Fibroblast of mammary gland (primary cell): ENCODE results near the gene CLK1.

Experiments used
- DNase-seq: peaks from one replicate; pipeline ENCODE4 v3.0.0-alpha.2; 2010; ENCODE audit warnings: low read depth
- H3K4me3 ChIP-seq: 2 replicates; pipeline ENCODE4 v1.5.1; 2011; ENCODE audit warnings: low read depth, mild to moderate bottlenecking, low read length, moderate library complexity; ENCODE audit not compliant: control insufficient read depth
- TF ChIP-seq, protein P1 (sequence below): conservative IDR thresholded peaks from 2 replicates; pipeline ENCODE4 v1.5.1; 2011; ENCODE audit warnings: low read depth, low read length, inconsistent platforms; ENCODE audit not compliant: control insufficient read depth, insufficient read depth

CLK1 gene

DNA sequence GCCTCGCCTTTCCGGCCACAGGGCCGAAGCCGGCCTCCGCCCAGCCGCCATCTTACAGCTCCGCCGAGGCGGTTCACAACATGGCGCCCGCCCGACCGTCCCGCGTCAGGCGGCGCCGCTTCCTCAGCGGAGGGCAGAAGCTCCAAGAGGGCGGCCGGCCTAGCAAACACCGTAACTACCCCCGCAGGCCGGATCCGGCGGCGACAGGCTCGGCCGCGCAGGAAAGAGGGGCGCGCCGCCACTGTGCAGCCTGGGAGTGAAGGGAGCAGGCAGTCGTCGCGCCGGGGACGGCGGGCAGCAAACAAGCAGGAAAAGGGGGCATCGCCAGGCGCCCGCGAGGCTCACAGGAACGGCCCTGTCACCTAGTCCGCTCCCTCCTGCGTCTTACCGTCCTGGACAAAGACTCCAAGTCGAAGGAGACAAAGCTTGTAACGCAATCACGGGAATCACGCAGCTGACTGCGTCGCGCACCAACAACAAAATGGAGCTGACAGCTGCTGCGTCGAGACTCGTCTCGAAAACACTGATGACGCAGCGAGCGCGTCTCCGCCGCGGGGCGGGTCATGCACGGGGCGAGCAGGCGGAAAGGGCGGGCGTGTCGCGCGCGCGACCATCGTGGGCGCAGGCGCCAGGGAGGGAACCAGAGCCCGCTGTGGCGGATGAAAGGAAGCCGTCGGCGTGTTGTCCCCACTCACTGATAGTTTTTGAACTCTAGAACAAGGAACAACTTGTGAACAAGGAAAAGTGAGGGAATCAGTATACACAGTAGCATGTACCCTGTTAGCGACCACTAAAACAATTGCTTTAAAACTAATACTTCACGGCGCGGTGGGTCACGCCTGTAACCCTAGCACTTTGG is at the start of gene CLK1:
Gene CLK1, minus strand, starts transcription at position 483 of the 859 bp plus-strand sequence. CDS start 2,796 bp downstream, outside the sequence.
- TF ChIP-seq, protein P1, sequence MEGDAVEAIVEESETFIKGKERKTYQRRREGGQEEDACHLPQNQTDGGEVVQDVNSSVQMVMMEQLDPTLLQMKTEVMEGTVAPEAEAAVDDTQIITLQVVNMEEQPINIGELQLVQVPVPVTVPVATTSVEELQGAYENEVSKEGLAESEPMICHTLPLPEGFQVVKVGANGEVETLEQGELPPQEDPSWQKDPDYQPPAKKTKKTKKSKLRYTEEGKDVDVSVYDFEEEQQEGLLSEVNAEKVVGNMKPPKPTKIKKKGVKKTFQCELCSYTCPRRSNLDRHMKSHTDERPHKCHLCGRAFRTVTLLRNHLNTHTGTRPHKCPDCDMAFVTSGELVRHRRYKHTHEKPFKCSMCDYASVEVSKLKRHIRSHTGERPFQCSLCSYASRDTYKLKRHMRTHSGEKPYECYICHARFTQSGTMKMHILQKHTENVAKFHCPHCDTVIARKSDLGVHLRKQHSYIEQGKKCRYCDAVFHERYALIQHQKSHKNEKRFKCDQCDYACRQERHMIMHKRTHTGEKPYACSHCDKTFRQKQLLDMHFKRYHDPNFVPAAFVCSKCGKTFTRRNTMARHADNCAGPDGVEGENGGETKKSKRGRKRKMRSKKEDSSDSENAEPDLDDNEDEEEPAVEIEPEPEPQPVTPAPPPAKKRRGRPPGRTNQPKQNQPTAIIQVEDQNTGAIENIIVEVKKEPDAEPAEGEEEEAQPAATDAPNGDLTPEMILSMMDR: no peak
- peak within 1 kb of the TSS; percentile 98 for H3K4me3 ChIP-seq
- DNase-seq: peak; percentile 92

DNA sequence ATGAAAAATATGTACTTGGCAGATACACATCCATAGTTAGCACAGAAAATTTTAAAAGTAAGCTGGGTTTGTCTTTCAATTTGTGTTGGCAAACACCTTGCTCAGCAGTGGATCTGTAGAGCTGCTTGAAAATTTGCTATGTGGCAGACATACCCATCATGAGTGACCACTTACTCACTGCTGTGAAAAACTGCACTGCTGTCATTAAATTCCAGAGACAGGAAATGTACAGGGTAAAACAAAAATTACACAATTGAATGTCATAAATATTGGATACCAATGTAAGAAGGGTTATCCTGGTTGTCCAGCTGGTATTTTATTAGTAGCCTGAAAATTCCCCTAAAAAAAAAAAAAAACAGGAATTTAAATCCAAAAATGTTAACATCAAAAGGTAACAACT is 49.2 kb upstream of the CLK1 start:
- peak; percentile 42 for DNase-seq
- TF ChIP-seq, protein P1: no peak

DNA sequence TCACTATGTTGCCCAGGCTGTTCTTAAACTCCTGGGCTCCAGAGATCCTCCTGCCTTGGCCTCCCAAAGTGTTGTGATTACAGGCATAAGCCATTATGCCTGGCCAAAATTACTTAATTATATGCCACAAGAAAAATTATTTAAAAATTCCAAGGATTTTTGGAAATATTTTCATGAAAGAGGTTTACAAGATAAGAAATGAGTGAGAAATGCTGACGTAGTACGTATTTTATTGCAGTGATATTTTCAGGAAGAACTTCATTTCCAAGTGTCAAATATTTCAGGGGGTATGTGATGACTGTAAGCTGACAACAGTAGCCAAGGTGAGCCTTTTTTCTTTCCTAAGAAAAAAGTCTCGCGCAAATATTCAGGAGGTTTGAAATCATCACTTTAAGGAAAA is 45.5 kb upstream of the CLK1 start:
- TF ChIP-seq, protein P1: no peak
- no peak overlapping the region for H3K4me3 ChIP-seq
- no peak for DNase-seq

More for the DNA sequence above, 49.2 kb upstream of the CLK1 start:
- H3K4me3 ChIP-seq: no peak overlapping the region

DNA sequence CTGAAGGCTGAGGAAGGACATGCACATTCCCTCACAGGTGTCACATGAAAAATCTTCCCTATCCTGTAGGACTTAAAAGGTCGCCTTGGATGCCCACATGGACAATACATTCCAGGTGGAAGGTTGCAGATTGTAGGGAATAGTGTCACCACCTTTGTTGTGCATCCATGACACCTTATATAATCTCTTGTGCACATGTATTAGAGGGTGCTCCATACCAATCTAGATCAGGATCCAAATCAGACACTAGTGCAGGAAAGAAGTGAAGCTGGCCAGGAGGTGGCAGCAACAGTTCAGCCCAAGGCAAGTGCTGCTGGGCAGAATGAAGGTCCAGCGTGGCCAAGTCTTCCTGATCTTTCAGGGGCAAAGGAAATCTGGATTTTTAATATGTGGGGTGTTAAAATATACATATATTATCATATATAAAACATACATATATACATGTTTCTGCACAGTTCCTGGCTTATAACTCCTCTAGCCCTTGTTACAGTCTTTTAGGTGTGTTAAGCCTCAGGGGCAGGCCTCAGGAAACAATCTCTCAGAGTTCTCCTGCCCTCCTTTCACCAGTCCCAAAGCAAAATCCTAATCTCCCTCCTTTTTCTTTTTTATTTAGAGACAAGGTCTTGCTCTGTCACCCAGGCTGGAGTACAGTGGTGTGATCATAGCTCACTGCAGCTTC is 41.3 kb upstream of the CLK1 start:
- H3K4me3 ChIP-seq: no peak overlapping the region
- peak; percentile 74 for DNase-seq
- TF ChIP-seq, protein P1: peak; percentile 81

DNA sequence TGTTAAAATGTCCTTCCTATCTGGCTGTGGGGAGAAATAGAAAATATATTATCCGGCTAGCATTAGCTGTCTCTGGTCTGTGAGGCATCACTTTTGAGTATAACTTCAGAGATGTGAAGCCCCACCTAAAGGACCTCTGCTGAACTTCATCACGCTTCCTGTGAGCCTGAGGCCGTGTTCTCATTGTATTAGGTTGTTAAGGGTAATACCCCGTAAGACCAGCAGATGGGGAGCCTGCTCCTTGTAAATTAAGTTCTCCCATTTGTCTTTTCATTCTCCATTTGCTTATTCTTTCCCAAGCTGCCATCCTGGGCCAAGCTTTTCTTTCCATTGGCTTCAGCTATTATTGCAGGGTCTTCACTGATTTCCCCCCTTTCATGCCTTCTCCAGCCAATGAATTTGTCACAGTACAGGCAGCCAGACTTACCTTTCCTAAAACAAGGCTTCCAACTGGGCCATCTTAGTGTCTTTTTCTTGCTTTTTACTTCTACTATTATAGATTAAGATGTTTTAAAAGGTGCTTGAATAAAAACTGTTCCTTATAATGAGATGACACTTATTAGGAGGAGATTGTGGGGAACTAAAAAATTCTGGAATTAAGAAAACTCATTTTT is 37.1 kb upstream of the CLK1 start:
- peak; percentile 92 for DNase-seq
- TF ChIP-seq, protein P1: peak; percentile 85
- no peak overlapping the region for H3K4me3 ChIP-seq

DNA sequence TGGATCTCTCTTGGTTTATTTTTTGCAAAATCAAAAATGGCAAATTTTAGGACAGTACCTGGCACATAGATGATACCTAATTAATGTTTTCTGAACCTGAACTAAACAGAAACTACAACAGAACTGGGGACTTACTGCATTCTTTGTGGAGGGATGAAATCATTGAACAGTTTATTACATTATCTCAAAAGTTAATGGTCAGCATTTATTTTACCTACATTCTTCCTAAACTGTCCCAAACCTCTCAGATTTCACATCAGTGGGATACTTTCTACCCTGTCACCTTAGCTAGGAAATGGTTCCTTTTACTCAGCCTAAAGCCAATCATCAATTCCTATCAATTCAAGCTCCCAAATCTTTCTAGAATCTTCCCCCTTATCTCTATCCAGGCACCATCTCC is 35.0 kb upstream of the CLK1 start:
- TF ChIP-seq, protein P1: no peak
- no peak for DNase-seq

More for the DNA sequence above, 35.0 kb upstream of the CLK1 start:
- no peak overlapping the region for H3K4me3 ChIP-seq
